Inferior parietal cortex (tissue), 1 donor: ENCODE data around the gene BTBD8.

Source experiments
- DNase-seq: peaks from one replicate; pipeline ENCODE4 v3.0.0-alpha.2; 2016; ENCODE audit errors: extremely low spot score

The BTBD8 gene

DNA sequence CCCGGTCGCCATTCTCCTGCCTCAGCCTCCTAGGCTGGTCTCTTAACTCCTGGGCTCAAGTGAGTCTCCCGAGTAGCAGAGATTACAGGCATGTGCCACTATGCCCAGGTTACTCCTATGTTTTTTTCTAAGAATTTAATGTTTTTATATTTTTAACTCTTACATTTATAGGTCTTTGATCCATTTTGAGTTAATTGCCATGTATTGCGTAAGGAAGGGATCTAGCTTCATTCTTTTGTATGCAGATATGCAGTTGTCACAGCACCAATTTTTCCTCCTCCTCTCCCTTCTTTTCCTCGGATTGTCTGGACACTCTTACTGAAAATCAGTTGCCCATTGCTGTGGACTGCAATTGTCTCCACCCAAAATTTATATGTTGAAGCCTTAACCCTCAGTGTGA is 11.5 kb downstream of the BTBD8 start:
- no peak for DNase-seq

GRCh38 chr1:92094090-92094489 is 13.9 kb downstream of the BTBD8 start:
- DNase-seq: no peak

DNA sequence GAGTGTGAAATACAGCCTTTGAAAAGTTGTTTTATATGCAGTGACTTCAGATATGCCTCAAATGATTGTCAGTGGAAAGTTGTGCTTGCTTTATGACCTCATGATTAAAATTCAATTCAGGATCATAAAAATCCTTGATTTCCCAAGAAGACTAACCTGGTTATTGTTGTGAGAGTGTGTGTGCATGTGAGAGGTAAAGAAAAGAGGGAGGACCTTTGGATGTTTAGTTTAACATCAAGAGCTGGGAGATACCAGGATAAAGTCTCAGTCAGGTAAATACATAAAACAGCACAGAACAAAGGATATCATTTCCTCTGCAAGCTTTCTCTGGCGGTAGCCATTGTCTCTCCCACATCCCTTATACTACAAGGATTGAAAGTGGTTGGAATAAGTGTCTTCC is 14.4 kb downstream of the BTBD8 start:
- DNase-seq: no peak

DNA sequence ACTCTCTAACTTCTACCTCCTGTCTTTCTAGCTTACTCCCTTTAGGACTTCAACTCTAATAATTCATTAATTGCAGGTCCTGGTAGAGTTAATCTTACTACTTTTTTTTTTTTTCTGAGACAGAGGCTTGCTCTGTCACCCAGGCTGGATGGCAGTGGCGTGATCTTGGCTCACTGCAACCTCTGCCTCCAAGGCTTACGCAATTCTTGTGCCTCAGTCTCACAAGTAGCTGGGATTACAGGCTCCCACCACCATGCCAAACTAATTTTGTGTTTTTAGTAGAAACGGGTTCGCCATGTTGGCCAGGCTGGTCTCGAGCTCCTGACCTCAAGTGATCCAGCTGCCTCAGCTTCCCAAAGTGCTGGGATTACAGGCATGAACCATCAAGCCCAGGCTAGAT is 15.7 kb downstream of the BTBD8 start:
- no peak for DNase-seq

DNA sequence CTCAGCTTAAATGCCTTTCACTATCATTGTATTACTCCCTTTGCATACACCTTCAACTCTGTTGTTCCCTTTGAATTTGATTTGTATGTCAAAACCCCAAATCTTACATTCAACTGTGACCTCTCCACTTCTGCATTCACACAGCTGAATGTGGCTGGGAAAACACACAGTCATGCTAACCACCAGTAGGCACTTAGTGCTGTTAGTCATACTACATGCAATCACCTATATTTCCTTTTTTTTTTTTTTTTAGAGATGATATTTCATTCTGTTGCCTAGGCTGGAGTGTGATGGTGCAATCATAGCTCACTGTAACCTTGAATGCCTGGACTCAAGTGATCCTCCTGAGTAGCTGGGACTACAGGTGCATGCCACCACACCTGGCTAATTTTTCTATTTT is 16.2 kb downstream of the BTBD8 start:
- no peak for DNase-seq

DNA sequence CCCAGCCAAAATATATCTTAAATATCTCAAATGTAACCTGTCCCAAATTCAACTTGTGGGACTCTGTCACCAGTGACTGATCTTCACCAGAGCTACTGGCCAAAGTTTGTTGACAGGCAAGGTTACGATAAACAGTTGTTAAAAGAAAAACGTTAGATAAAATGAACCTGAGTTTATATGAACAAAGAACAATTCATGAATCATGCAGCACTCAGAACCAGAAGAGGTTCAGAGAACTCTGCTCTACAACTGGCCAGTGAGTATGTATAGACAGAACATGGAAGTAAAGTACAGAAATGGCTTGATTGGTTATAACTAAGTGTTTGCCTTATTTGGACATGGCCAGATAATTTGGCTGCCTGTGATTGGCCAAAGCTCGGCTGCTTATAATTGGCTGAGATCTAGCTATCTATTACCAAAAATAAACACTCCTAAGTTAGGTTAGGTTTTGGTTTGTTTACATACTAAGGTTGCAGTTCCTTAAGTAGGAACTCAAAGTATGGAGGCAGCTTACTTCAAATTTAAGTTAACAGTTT is 25.5 kb downstream of the BTBD8 start:
- DNase-seq: no peak

DNA sequence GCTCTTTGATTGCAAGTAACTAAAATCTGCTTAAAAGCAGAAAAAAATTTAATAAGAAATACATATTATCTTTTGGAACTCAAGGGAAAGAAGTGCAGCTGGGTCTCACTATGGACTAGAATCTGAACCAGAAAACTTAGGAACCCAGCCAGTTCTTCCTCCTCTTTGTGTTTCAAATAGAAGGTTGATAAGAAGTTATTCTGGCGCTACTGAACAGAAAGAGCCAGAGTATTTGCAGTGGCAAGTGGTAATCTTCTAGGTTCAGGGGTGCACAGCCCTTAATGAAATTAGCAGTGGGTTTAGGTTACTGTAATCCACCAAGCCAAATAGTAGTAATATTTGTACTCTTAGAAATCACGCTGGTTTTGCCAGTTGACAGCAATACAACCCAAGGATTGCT is 28.5 kb downstream of the BTBD8 start:
- no peak for DNase-seq

- DNase-seq: no peak
Observed at GRCh38 chr1:92117526-92117925, 37.4 kb downstream of the BTBD8 start.

- no peak for DNase-seq
Observed at GRCh38 chr1:92118826-92119225, 38.7 kb downstream of the BTBD8 start.

DNA sequence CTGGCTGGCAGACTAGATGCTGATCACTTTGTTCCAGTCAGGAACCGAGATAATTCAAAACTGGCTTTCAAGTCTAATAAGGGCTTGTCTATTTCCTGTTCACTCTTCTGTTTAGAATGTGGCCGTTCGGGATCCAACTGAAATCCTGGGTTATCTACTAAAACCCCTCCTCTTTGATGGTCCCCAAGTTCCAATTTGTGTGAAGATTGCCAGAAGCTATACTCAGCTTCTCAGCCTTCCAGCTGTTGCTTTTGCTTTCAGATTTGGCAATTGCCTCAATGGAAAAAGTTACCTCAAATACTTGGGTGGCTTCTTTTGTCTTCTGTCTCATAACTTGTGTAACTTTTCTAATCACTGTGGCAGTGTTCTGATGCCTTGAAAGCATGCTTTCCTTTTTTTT is 43.7 kb downstream of the BTBD8 start:
- no peak for DNase-seq

DNA sequence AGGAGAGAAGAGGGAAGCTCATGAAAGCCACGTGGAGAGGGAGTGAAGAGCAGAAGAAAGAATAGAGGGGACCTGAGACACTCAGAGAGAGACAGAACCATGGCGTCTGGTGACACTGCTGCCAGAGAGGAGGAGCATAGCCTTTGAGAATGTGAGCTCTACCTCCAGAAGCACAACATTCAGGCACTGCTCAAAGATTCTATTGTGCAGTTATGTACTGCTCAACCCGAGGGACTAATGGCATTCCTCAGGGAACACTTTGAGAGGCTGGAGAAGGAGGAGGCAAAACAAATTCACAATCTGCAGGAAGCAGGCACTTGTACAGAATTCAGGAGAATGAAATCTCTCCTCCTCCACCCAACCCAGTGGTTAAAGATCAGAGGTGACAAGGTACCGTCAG is 45.1 kb downstream of the BTBD8 start:
- DNase-seq: no peak

DNA sequence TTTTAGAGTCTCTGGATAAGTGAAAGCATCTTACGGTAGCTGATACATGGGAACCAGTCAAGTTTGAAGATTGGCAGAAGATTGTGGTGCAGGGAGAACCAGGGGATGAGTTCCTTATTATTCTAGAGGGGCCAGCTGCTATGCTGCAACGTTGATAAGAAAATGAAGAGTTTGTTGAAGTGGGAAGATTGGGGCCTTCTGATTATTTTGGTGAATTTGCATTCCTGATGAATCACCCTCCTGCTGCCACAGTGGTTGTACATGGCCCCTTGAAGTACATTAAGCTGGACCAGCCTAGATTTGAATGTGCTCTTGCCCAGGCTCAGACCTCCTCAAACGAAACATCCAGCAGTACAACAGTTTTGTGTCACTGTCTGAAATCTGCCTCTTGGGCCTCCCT is 45.9 kb downstream of the BTBD8 start:
- DNase-seq: no peak

DNA sequence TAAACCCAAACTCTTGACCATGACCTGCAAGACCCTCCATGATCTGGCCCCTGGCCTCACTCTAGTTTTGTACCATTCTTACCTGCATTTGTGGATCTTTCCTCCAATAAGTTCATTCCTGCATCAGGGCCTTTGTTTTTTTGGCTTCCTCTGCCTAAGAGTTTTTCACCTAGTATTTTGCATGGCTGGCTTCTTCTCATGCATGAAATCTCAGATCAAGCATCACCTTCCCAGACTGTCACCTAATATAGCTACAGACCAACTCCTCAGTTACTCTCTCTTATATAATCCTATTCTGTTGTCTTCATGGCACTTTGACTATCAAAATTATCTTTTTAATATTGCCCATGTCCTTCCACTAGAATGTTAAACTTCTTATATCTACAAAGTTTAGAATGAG is 54.2 kb downstream of the BTBD8 start:
- DNase-seq: no peak

GRCh38 chr1:92136341-92136740 is 56.2 kb downstream of the BTBD8 start:
- no peak for DNase-seq

DNA sequence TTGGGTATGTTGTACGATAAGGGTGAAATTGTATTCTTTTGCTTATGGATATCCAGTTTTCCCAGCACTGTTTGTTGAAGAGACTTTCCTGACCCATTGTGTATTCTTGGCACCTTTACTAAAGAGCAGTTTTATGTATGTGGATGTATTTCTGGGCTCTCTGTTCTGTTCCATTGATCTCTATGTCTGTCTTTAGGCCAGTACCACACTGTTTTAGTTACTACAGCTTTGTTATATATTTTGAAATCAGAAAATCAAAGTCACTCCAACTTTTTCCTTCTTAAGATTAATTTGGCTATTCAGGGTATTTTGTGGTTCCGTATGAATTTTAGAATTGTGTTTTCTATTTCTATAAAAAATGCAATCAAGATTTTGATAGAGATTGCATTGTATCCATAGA is 74.8 kb downstream of the BTBD8 start:
- no peak for DNase-seq

GRCh38 chr1:92159593-92159992 is 79.4 kb downstream of the BTBD8 start:
- no peak for DNase-seq

DNA sequence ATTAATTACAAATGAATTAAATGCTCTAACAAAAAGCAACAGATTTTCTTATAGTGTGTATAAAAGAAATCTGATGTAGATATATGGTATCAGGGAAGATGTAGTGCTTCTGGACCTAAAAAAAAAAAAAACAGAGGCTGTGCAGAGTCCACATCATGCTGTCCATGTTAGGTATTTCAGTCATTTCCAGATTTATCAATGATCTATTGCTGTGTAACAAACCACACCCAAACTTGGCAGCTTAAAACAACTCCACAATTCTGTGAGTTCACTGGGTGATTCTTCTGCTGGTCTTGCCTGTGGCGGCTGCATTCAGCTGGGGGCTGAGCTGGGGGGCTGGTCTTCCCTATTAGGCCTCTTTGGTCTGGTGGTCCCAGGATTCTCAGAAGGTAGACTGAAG is 85.2 kb downstream of the BTBD8 start:
- no peak for DNase-seq

DNA sequence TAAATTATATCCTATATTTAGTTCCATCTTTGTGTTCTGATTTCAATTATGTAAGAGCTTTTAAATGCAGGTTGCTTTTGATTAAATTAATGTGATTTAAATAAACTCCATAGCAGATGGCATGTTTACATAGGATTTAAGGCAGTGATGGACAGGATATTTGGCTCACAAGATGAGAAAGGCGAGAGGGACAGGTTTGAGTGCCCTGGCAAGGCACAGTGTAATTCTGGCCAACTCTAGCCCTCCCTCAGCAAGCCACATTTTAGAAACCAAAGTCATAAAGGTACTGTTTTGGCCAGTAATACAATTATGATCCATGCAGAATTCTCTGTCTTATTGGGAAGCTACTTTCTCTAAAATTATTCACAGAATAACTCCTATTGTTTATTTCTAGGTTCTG is 87.0 kb downstream of the BTBD8 start:
- DNase-seq: no peak

DNA sequence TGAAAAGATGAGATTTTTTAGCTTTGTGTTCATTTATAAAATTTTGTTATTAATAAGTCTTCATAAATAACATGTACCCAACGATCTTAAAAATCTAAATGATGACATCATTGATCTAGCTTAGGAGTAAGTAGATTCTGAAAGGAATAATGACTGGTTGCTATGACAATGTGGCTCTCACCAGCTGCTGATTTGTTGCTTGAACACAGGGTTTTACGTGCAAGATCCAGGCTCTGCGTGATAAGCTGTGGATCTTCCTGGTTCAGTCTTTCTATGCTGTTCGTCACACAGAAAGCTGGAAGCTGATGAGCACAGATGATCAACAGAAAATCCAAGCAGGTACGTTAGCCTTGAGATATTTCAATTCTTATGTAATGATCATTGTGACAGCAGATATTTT is 88.5 kb downstream of the BTBD8 start:
- DNase-seq: no peak

- DNase-seq: no peak
Observed at GRCh38 chr1:92169214-92170005, 89.3 kb downstream of the BTBD8 start.

DNA sequence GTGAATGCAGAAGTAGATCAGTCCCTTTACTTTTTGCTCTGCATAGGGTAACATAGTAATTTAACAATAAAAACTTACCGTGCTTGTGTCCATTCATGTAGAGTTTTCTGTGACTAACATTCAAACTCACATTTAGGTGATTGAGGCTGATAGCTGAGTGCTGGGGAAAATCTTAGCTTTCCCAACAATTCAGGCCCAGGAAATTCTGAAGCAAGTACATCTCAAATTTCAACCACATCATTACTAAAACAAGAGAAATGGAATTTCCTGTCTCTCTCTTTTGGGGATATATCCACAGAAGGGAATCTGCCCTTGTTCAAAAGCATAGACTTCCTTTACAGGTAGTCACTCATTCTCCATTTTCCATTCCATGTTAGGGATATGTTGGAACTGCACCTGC is 104.5 kb downstream of the BTBD8 start:
- no peak for DNase-seq

DNA sequence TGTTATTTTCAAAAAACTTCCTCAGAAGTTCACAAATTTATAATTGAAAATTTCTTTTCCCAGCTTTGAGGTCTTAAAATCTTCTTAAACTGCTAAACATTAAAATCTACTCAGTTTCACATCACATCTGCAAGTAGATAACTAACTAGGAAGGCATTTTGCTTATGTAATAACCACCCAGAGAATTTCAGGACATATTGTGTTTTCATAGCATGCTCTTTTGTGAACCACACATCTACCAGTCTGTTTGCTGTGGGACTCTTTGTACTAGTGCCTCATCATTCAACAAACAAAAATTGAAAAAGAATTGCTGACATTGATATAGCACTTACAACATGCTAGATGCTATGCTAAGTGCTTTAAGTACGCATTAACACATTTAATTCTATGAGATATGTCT is 105.9 kb downstream of the BTBD8 start:
- DNase-seq: no peak

DNA sequence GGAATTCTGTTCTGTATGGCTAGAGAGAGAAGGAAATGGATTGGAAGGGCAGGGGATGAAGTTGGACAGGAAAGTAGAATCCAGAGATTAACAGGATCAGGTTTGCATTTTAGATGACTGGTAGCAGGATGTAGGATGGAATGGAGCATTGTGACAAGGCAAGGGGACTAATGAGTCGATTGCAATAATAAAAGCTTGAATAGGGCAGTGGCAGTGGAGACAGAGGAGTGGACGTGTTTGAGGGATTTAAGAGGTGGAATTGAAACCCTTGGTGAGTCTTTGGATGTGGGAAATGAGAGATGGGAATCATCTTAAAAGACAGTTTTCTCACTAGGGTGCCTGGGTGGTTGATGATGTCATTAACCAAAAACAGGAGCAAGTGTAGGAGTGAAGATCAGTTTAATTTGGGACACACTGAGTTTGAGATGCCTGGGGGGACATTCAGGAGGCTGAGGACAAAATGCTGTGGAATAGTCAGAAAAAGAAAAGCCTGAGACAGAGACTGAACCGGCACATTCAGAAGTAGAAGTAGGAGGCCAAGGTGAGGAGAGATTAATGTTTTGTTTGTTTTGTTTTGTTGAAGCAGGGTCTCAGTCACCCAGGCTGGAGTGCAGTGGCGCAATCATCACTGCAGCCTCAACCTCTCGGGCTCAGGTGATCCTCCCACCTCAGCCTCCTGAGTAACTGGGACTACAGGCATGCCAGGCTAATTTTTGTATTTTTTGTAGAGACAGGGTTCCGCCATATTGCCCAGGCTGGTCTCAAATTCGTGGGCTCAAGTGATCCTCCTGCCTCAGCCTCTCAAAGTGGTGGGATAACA is 108.5 kb downstream of the BTBD8 start:
- no peak for DNase-seq
